NOMO-1 treated with DMSO at 0.1 percent for 48 hours (cell line): ENCODE results near the gene PDE3B.
"Not testable (repeated sequence)": the region's sequence is repeated elsewhere in the genome, so short reads cannot be mapped to it uniquely, and the experiment has no call there.

Experiments used
- DNase-seq: peaks from one replicate; lab custom pipeline; 2025; ENCODE audit not compliant: unreplicated experiment; lab: John Stamatoyannopoulos, UW

PDE3B gene

GRCh38 chr11:14643697-14644225, at the start of gene PDE3B:
Gene PDE3B, plus strand, starts transcription at chr11:14643804. Its CDS starts 272 bp downstream, at chr11:14644076.
- DNase-seq: peak; percentile 83

GRCh38 chr11:14595261-14595660, 48.3 kb upstream of the PDE3B start:
- not testable (repeated sequence) for DNase-seq

GRCh38 chr11:14607713-14608112, 35.9 kb upstream of the PDE3B start:
- no peak for DNase-seq

GRCh38 chr11:14609902-14610301, 33.7 kb upstream of the PDE3B start:
- DNase-seq: no peak

GRCh38 chr11:14611939-14612338, 31.7 kb upstream of the PDE3B start:
- DNase-seq: peak; percentile 63

- DNase-seq: peak; percentile 23
Measured at GRCh38 chr11:14612694-14613093, 30.9 kb upstream of the PDE3B start.

- DNase-seq: no peak
Measured at GRCh38 chr11:14614091-14614622, 29.4 kb upstream of the PDE3B start.

GRCh38 chr11:14617241-14618027, 26.2 kb upstream of the PDE3B start:
- no peak for DNase-seq

GRCh38 chr11:14618060-14618459, 25.5 kb upstream of the PDE3B start:
- no peak for DNase-seq

- DNase-seq: no peak
Measured at GRCh38 chr11:14619603-14620531, 23.7 kb upstream of the PDE3B start.

- no peak for DNase-seq
Measured at GRCh38 chr11:14622223-14622954, 21.2 kb upstream of the PDE3B start.

- DNase-seq: no peak
Measured at GRCh38 chr11:14623036-14623435, 20.6 kb upstream of the PDE3B start.

- DNase-seq: peak; percentile 81
Measured at GRCh38 chr11:14625586-14626205, 17.9 kb upstream of the PDE3B start.

- DNase-seq: no peak
Measured at GRCh38 chr11:14626650-14627049, 17.0 kb upstream of the PDE3B start.

GRCh38 chr11:14633506-14634224, 9.9 kb upstream of the PDE3B start:
- DNase-seq: not testable (repeated sequence)

GRCh38 chr11:14634813-14635212, 8.8 kb upstream of the PDE3B start:
- no peak for DNase-seq

- DNase-seq: peak; percentile 61
Measured at GRCh38 chr11:14635546-14635945, 8.1 kb upstream of the PDE3B start.

- peak; percentile 93 for DNase-seq
Measured at GRCh38 chr11:14636119-14636518, 7.5 kb upstream of the PDE3B start.

GRCh38 chr11:14637868-14638409, 5.7 kb upstream of the PDE3B start:
- no peak for DNase-seq
